Cerebellar cortex (tissue), 1 donor: ENCODE data around the gene FAT1.
"Not testable (repeated sequence)": the region's sequence is repeated elsewhere in the genome, so short reads cannot be mapped to it uniquely, and the experiment has no call there.

Experiments used
- DNase-seq: peaks from one replicate; pipeline ENCODE4 v3.0.0-alpha.2; 2015; ENCODE audit warnings: low spot score

FAT1 gene

DNA sequence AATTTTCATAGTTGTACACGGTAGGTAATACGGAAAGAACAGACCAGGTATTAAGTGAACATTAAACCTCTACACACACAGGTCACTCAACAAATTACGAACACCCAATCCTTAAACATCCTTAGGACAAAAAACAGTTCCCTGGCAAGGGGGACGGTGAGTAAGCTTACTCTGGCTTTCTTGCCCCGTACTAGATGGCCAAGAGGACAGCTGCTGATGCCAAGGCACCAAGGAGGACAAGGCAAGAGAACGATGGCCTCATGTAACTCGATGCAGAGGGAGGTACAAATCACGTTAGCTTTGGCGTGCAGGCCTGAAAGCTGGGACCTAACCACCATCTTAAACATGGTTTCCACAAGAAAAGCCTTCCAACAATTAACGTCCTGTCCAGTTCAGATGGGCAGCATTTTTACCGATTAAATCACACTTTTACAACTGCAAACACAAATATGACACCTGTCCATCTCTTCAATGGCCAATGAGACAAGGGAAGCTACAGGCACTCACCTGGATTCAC is 23.7 kb downstream of the FAT1 start:
- DNase-seq: no peak

DNA sequence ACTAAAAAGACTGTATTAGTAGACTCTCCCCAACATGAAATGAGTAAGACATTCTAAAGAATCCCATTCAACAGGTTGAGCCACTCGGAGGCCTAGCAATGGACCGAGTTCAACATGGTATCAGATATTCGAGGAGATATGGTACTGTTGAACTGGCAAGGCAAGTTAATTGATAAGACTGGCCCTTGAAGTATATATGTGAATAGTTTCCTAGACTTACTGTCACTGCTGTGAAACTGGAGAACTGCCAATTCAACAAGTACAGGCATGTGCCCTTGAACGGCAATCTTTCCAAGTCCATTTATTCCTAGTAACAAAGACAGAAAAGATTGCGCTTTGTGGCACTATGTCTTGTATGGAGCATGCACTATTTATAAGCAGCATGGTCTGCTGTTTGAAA is 24.4 kb downstream of the FAT1 start:
- DNase-seq: no peak

DNA sequence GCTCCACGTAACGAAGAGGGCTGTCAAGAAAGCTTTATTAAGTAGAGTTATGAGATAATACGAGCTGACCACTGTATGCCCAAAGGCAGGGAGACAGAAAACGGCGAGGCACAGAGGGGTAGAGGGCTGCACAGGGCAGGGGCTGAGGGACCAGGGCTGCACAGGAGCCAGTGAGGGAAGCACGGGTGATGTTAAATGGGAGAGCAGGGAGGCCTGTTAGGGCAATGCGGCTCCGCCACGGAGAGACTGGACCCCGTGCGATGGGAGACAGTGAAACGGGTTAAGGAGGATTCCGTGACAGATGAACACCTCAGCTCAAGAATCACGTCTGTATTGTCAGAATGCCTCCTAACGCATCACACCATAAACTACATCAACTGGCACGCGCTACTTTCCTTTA is 25.1 kb downstream of the FAT1 start:
- DNase-seq: no peak

DNA sequence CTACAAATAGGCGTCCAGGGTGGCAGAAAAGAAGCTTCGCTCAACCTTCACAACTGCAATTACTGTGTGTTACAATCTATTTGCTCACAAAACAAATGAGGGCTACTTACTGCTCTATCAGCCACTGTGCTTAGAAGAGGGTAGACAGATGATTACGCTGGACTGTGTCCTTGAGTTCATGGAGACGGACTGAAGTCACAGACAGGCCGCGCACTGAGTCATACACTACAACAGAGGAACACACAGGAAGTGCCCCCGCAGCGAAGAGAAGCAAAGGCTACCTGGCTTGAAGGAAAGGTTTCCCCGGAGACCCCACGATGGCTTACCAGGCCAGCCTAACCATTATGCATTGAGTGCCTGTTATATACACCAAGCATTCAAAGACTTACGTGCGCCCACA is 25.6 kb downstream of the FAT1 start:
- no peak for DNase-seq

DNA sequence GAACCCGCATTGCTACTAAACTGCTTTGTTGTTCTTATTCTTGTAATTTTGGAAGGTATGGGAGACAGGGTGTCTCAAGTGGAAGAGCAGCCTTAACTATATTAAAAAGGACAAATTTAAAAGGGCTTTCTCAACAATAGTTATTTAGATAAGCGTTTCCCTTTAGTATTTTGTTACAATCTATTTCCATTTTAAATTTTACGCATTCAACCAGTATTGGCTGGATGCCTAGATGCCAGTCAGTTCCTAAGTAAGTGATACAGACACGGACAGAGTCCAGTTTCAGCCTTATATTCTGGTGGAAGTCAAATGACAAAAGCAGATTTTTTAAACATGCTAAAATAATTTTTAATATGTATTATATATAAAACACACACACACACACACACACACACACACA is 28.3 kb downstream of the FAT1 start:
- no peak for DNase-seq

DNA sequence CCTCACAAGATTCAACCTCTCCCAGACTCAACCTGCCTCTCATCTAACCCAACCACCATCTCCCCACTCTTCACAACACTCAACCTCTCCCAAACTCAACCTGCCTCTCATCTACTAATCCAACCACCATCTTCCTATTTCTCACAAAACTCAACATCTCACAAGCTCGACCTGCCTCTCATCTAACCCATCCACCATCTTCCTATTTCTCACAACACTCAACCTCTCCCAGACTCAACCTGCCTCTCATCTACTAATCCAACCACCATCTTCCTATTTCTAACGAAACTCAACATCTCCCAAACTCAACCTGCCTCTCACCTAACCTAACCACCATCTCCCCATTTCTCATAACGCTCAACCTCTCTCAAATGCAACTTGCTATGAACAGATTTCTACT is 29.8 kb downstream of the FAT1 start:
- DNase-seq: no peak

DNA sequence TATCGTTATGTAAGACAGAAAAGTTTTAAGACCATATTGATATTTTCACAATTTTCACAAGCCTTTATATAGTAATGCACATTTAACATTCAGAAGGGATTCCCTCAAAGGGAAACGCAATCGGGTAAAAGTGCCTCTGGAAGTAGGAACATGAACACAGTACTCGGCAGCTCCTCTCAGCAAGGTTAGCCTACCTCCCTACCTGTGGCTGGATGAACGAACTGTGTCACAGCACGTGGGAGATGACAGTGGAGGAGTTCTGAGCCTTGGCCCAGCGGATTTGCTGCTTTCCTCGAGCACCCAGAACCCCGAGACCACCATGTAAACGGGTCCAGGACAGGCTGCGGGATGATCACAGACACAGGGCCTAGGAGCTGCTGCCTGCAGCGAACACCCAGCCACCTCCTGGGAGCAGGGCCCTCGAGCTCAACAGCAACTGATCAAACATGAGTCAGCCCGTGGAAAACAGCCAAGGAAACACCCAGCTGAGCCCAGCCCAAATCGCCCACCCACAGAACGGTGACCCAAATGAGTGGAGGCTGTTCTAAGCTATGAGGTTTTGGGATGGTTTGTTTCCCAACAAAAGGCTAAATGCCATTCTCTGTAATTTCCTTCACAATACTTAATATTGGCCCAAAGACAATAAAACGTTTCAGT is 30.4 kb downstream of the FAT1 start:
- DNase-seq: no peak

DNA sequence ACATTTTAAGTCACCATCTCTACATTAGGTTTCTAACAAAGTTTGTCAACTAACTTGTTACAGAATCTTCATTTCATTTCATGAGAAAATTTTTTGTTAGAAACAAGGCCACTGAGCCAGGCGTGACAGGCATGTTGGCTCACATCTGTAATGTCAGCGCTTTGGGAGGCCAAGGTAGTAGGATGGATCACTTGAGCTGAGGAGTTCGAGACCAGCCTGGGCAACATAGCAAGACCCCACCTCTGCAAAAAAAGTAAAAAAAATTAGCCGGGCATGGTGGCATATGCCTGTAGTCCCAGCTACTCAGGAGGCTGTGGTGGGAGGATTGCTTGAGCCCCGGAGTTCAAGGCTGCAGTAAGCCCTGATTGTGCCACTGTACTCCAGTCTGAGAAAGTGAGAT is 32.3 kb downstream of the FAT1 start:
- no peak for DNase-seq

DNA sequence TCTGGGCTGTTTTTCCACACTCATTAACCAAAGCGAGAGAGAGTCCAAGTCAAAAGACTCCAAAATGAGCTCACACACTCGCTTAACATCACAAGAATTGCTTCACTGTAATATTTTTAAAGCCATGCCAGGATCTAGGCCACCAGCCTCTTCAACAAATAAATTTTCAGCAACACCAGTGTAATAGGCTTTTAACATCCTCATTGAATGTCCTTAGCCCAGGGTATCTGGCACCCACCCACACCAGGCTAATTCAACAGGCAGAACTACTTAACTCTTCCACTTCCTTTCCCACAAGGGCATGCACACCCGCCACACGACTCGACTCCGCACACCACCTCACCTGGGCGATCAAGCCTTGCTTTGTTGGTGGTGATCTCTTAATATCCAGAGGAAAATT is 34.2 kb downstream of the FAT1 start:
- DNase-seq: no peak

DNA sequence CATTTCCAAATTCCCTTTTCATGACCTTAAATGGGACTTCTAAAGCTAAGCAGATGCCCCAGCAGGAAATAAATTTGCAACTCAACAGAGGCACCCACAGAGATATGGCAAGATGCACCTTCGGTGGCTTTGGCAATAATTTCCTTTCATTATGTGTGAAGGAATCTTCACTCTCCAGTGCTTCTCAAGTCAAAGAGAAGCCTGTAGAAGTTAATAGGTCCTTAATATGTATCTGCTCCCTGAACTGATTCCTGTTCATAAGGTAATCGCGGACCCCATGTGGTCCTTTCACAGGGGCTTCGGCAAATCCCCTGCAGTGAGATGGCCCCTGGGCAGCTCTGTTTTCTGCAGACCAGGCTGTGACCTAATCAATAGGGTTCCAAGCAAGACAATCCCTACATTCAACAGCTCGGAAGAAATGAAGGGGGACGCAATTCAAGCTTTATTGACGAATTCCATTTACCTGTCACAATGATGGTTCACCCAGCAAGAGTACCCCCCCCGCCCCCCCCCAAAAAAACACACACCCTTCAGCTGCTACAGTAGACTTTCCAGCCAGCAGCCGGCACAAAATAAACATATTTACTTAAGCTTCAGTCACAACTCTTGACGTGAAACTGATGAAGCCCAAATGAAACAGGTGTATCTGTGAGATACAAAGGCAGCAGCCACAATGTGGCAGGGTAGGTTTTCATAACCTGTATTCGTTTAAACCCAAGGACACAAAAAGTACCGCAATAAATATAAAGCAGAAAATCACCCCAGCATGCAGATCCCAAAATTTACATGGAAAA is 35.3 kb downstream of the FAT1 start:
- no peak for DNase-seq

DNA sequence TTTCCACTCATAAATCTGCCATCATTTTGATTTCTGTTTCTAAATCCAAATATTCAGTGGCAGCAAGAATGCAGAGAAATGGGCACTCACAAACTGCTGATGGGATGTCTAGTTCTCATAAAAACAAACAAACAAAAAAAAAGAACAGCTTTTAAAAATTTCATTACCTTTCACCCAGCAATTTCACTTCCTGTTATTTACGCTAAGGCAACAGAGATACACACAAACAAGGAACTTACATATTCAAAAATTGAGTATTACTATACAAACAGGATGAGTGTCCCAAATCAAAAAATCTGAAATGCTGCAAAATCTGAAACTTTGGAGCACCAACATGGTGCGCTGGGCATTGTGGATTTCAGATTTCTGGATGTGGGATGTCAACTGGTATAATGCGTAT is 36.4 kb downstream of the FAT1 start:
- no peak for DNase-seq

DNA sequence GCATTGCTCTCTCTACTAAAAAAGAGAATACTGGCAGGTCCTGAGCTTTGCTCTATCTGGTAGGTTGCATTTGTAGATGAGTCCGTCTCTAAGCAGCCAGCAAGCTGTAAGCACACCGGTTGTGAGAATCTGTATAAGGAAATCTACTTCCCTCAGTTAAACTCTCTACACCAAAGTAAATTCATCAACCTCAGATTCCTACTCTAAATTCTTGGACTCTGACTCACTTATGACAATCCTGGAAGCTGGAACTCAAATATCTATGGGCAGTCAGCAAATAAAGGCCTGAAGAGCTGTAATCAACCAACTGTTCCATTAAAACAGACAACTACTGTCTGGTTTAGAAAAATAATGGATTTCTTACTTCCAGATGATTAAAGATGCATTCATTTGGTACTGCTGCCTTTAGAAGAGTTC is 37.9 kb downstream of the FAT1 start:
- no peak for DNase-seq

DNA sequence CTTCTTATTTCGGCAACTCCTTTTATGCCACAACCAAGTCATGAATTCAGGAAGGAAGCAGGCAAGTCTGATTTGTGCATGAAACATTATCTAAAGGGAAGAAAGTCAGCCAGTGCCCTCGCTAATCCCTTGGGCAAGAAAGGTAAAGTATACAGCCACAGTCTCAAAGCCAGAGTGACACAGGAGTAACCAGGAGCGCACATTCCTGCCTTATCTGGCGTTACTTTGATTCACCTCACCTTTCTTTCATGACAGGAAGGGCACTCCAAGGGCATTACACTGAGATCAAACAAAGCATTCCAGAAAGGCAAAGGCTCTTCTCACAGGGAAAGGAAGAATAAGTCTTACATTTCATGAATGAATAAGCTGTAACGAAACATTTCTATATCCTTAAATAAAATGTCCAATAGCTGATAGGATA is 38.8 kb downstream of the FAT1 start:
- no peak for DNase-seq

DNA sequence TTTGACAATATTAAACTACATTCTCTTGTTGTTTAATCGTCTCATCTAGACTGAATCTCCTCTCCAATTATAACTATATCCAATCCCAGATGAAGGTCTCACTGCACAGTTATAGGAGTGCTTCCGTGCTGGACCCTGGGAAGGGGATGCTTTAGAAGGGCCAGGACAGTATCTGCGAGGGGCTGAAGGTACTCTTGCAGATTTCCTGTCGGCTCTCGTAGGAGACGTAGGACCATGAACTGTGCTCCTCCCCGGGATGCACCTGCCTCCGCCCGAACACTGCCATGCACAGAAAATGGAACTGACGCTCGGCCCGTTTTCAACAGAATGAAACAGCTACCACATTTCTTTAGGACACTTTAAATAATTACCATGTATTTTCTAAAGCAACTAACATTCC is 39.4 kb downstream of the FAT1 start:
- DNase-seq: no peak

DNA sequence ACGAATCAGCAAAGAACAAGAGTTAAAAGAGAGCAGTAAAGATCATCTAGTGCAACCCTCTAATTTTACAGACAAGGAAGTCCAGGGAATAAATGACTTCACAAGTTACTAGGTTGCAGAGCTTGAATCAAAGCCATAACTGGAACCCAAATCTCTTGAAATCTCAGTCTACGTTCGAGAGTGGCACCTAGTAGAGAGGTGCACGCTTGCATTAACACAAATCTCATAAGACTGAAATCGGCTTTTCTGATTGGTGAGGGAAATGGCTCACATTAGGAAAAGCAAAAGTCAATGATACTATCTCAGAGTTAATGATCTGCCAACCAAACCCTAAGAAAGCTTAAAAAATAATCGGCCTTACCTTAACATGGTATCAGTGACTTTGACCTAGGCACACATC is 43.0 kb downstream of the FAT1 start:
- no peak for DNase-seq

DNA sequence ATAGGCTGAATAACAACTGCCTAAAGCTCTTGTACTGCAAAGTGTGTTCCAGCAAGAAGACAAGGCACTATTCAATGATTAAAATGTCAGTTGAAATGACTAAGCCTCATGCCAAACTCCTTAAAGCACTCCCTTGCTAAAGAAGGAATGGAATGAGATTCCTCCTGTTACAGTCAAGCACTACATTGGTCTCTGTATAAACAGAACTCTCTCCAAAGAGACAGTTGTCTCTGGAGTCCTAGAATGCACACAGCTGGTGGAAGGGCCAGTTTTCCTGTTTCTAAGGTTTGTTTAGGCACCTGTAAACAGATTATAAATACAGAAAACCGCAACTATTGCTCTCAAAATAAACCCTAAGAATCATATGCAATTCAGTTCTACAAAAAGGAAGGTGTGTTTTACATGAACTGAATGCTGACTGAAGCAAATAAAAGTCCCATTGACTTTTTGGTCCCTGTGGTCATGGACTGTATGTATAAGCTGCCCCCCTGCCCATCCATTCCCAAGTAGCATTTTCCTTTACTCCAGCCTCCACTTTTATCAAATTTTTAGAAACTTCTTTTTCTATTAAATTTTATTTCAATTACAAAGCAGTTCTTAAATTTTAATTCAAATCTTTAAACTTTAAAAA is 47.0 kb downstream of the FAT1 start:
- DNase-seq: no peak

DNA sequence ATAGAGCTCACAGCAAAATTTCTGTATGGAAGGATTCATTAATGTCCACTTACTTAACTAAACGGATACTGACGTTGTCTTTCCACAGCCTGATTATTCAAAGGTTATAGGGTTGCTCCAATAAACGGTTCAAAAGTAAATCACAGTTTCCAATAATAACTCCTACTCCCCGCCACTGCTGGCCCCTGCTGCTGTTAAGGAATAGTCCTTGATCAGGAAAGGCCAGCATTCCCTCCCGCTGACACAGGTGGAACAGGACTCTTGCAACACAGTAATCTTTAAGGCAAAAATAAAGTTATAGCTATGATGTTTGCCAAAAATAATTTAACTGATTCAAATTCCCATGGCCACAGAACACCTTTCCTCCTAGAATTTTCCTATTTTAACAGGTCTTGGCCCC is 53.9 kb downstream of the FAT1 start:
- DNase-seq: no peak

DNA sequence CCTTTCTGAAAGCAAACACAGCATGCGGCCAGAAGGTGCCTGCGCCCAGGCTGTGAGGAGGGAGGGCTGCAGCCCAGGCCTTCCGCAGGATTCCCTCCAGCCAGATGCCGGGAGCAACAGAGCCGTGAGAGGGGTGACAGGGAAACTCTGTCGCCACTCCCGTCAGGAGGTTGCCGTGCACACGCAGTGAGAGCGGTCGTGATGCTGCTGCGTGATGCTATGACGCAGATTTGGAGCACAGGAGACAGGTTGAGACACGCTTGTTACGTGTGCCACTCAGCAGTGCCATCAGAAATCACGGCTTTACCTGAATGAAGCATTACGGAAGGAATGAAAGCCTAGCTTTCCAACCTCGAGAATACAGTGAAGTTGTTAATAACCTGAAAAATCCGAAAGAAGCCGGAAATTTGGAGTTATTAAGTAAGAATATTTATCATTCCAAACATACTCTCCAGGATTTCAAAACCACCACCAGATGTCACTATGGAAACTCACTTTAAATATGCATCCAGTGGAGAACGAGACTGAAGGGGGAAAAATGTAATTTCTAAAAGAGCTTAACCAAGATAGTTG is 54.4 kb downstream of the FAT1 start:
- DNase-seq: peak; percentile 82

DNA sequence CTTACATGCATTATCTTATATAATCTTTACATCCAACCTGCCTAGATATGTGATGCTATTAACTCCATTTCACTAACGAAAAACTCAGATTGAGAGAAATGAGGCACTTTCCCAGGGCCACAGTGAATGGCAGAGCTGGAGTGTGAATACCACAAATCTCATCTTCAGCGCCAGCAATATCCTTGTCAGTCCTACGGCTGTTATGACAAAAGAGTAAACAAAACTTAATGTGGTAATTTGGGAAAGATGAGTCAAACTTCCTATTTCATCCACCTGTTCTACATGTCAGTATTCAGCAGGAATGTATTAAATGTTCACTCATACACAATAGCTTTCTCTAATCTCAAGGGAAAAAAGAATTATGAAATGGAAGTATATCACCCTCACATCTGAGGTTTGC is 56.9 kb downstream of the FAT1 start:
- no peak for DNase-seq

DNA sequence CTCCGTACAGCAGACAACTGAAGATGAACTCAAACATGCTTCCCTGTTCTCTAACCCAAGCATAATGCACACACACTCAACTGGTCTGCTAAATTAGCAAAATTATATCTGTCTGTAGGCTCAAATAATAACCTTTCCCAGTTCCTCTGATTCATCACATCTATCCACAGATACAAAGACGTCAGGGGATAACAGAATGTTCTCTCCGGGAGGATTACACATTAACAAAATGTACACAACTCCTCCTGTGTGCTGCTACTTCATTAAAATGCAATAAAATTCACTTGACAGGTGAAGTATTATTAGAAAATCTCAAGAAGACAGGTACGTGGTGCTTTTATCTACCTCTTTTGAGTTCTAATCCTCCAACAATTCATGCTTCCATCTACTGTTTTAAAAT is 57.4 kb downstream of the FAT1 start:
- no peak for DNase-seq

DNA sequence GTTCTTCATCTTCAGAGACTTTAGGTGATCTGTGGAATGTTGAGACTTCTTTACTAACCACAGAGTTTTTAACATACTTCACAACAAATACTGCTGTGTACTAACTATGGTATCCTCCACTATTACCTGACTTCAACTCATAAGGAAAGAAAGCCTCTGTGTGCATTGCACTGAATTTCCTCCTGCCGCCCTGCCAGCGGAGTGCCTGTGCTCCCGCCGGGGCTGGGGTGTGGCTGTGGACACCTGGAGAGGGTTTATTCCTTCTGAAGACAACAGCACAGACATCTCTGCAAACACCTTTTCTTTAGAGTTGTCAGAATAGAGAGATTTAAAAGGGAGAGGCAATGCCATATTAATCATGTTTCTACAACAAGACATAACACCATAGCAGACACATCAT is 63.3 kb downstream of the FAT1 start:
- DNase-seq: no peak

DNA sequence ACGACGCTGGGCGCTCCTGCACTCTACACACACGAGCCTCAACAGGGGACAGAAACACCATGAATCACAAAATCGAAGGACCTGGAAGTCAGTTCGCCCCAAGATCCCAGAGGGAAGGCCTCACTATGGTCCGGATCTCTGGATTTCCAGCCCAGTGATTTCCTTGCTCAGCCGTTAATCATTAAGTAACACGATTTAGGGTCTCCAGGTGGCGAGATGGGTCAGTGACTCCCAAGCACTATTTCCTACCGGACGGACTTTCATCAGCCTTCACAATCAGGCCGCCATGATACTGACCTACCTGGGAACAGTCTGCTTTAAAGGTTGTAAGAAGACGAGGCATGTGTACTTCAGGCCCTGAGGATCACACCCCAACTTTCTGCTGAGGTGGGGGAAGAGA is 63.7 kb downstream of the FAT1 start:
- DNase-seq: no peak

DNA sequence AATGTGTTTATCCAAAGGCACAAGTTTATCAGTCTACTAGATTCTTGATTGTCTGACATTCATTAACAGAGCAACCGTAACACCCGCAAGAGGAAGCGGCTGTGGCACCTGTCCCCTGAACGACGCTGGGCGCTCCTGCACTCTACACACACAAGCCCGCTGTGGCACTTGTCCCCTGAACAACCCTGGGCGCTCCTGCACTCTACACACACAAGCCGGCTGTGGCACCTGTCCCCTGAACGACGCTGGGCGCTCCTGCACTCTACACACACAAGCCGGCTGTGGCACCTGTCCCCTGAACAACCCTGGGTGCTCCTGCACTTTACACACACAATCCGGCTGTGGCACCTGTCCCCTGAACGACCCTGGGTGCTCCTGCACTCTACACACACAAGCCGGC is 64.2 kb downstream of the FAT1 start:
- not testable (repeated sequence) for DNase-seq
